Sigmoid colon (tissue), 7 donors: ENCODE results near the gene ANGEL1. TPM values are rescaled to one million over a fixed set of nuclear protein-coding genes. Genes with fewer than 3 reads are reported as not detected.

Experiments used
- DNase-seq: peaks from one replicate; pipeline ENCODE4 v3.0.0-alpha.2; 2019
- H3K27ac ChIP-seq, 4 donors: fragments of 200-600 bp; sonication (generic); one replicate each; pipeline ENCODE4 v1.5.1; 2016 to 2019; ENCODE audit warnings: mild to moderate bottlenecking in 1 of 4
- H3K27me3 ChIP-seq, 3 donors: fragments of 200-600 bp; sonication (generic); one replicate each; pipeline ENCODE4 v1.5.1; 2019; ENCODE audit warnings: mild to moderate bottlenecking in 1 of 3
- H3K36me3 ChIP-seq, 4 donors: fragments of 200-600 bp; sonication (generic); one replicate each; pipeline ENCODE4 v1.5.1; 2016 to 2019
- H3K4me1 ChIP-seq, 4 donors: fragments of 200-600 bp; sonication (generic); one replicate each; pipeline ENCODE4 v1.5.1; 2017 to 2019
- H3K4me3 ChIP-seq, 4 donors: fragments of 200-600 bp; sonication (generic); one replicate each; pipeline ENCODE4 v1.5.1; 2017 to 2019; ENCODE audit warnings: mild to moderate bottlenecking in 2 of 4, moderate library complexity in 1 of 4
- H3K9me3 ChIP-seq, 4 donors: fragments of 200-600 bp in 3 of 4; sonication (generic) in 3 of 4; one replicate each; pipeline versions ENCODE4 v1.5.1 to v1.6.1; 2013 to 2019
- EP300 ChIP-seq, 4 donors: sonication (generic); formaldehyde crosslinking; IDR thresholded peaks; one replicate each; pipeline ENCODE4 v1.6.1; 2017; ENCODE audit warnings: antibody characterized with exemption in 4 of 4
- POLR2A ChIP-seq, 2 donors: fragments of 450-650 bp; IDR thresholded peaks; one replicate each; pipeline ENCODE4 v1.6.1; 2016; ENCODE audit warnings: antibody characterized with exemption in 2 of 2, mild to moderate bottlenecking in 2 of 2, moderate library complexity in 2 of 2
- POLR2AphosphoS5 ChIP-seq, 4 donors: sonication (generic); formaldehyde crosslinking; IDR thresholded peaks; one replicate each; pipeline ENCODE4 v1.6.1; 2017; ENCODE audit warnings: antibody characterized with exemption in 4 of 4
- WGBS, 2 donors: extraction: QIAGEN DNeasy Blood & Tissue Kit; methylation state at CpG; one replicate each; pipeline ENCODE4 v1.1.7; 2013; 5-methylcytosine and 5-hydroxymethylcytosine counted together
- intact Hi-C: fragments of 100-400 bp; cut with DNase I; formaldehyde crosslinking; loops from one replicate; pipeline ENCODE4 v1.15.1; 2023
- polyA plus RNA-seq, 3 donors: library from polyadenylated mRNA; stranded (reverse); fragments of 200-250 nt; gene quantifications; one replicate each; pipeline ENCODE4 v1.2.3, GENCODE V29; 2013
- total RNA-seq, 4 donors: library from RNA; depleted of rRNA; stranded (reverse); fragments of >200 nt; gene quantifications; one replicate each; pipeline ENCODE4 v1.1.0, GENCODE V29; 2016
- TF ChIP-seq, protein P1 (sequence below), 4 experiments: fragments of 450-650 bp in 3 of 4; fragments of 200-600 bp in 1 of 4; IDR thresholded peaks; one replicate each; pipeline ENCODE4 v1.5.1; 2016 to 2019; ENCODE audit warnings: antibody characterized with exemption in 4 of 4, mild to moderate bottlenecking in 3 of 4, moderate library complexity in 2 of 4
- donor health status: healthy with polysubstance abuse.
- donor health status: Bipolar disorder and iron deficiency.
- donor health status: healthy.

Gene ANGEL1
- total and polyA plus RNA-seq, 7 donors: 0.60 to 16.1 (median 10.0) TPM

DNA sequence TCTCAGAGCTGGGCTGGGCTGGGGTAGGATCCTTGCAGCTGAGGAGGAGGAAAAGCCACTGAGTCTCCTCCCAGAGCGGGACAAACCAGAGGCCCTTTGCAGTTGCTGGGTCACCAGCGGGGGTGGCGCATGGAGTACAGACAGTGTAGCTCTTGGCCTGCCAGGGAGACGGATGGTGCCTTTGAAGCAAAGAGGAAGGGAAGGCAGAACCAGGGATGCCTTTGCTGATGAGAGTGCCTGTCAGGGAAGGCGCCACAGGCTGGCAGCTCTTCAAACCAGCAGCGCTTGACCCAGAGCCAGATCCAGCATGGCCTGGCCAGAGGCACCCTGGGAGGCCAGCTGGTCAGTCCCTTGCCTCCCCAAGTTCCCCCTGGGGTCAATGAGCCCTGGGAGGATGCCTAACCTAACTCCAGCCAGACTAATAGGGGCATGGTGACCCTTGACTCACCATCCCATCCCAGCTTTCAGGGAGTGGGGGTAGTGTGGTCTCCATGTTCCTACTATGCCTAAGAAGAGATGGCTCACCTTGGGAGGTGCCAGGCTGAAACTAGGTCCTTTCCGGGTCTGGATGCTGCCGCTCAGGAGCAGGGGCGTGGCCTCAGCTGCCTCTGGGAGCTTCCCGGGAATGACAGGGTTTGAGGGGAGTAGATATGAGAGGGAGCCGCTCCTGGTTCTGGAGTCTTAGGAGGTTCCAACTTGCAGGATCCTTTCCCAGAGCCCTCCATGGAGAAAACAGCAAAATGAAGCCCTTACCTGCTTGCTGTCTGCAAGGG lies 31.6 kb downstream of the ANGEL1 start:
- H3K27ac ChIP-seq: peak overlapping the region in 1 of 4 donors; percentile 41
- 86 to 89% methylated on average over 11 of the region's 11 CpGs for WGBS, 2 donors
- no peak for TF ChIP-seq POLR2A (IDR thresholded peaks at IDR 0.05)
- no peak for TF ChIP-seq EP300 (IDR thresholded peaks at IDR 0.05)
- TF ChIP-seq POLR2AphosphoS5 (IDR thresholded peaks at IDR 0.05): no peak
- TF ChIP-seq, protein P1, sequence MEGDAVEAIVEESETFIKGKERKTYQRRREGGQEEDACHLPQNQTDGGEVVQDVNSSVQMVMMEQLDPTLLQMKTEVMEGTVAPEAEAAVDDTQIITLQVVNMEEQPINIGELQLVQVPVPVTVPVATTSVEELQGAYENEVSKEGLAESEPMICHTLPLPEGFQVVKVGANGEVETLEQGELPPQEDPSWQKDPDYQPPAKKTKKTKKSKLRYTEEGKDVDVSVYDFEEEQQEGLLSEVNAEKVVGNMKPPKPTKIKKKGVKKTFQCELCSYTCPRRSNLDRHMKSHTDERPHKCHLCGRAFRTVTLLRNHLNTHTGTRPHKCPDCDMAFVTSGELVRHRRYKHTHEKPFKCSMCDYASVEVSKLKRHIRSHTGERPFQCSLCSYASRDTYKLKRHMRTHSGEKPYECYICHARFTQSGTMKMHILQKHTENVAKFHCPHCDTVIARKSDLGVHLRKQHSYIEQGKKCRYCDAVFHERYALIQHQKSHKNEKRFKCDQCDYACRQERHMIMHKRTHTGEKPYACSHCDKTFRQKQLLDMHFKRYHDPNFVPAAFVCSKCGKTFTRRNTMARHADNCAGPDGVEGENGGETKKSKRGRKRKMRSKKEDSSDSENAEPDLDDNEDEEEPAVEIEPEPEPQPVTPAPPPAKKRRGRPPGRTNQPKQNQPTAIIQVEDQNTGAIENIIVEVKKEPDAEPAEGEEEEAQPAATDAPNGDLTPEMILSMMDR (IDR thresholded peaks at IDR 0.05): no peak
- peak; percentile 64 for DNase-seq
- H3K36me3 ChIP-seq: peaks cover 0 to 24% (median under 1%) of the 10 kb centered on the region in 4 donors
- H3K27me3 ChIP-seq: no peaks in the 10 kb centered on the region
- no peak overlapping the region for H3K4me3 ChIP-seq
- H3K9me3 ChIP-seq: no peaks in the 10 kb centered on the region
- intact Hi-C loops: no loop called here
- H3K4me1 ChIP-seq: peaks cover 0 to 24% (median 6%) of the 10 kb centered on the region in 4 donors

DNA sequence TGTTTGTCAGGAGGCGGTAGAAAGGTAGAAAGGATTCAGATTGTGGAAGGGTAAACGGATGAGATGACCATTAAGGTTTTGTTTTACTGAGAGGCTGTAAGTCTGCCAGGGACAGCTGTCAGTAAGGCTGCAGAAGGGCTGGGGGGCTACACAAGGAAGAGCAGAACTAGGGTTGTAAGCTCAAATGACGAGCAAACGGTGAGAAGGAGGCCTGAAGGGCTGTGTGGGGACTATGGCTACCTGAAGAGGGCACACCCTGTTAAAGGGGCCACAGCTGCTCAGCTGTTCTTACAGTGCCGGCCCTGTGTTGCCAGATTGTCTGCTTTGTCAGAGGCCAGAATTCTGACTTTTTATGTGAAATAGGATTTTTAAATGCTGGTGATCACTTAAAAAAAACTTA lies 32.3 kb downstream of the ANGEL1 start:
- intact Hi-C loops: no loop called here
- WGBS, 2 donors: 48 to 67% methylated on average over 5 of the region's 5 CpGs
- peak; percentile 33 for DNase-seq
- Histone ChIP-seq H3K9me3 (no peaks in the 10 kb centered on the region), H3K27me3 (no peaks in the 10 kb centered on the region), H3K4me3 (no peak overlapping the region), H3K36me3 (peaks cover 0 to 22% (median 0%) of the 10 kb centered on the region in 4 donors), H3K27ac (no peak overlapping the region), H3K4me1 (peaks cover 0 to 22% (median 6%) of the 10 kb centered on the region in 4 donors)
- TF ChIP-seq EP300 (IDR thresholded peaks at IDR 0.05): no peak
- no peak for TF ChIP-seq POLR2A (IDR thresholded peaks at IDR 0.05)
- TF ChIP-seq, protein P1 (IDR thresholded peaks at IDR 0.05): no peak

DNA sequence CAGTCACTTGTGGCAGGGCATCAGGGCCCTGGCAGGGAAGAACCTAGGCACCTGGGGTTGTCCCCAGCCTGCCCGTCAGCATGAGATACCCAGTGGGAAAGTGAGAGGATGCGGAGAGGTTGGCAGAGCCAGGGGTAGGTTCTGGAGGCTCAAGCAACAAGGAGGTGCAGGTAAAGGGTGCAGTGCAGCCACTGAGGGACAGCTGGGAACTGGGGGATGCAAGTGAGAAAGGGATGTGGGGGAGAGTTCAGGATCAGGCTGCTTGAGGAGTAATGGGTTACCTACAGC lies 32.7 kb downstream of the ANGEL1 start:
- intact Hi-C loops: no loop called here
- no peaks in the 10 kb centered on the region for H3K27me3 ChIP-seq
- peak; percentile 34 for DNase-seq
- no peak overlapping the region for H3K27ac ChIP-seq
- peaks cover 0 to 22% (median 0%) of the 10 kb centered on the region in 4 donors for H3K36me3 ChIP-seq
- TF ChIP-seq POLR2AphosphoS5 (IDR thresholded peaks at IDR 0.05): no peak
- TF ChIP-seq POLR2A (IDR thresholded peaks at IDR 0.05): no peak
- no peak for TF ChIP-seq EP300 (IDR thresholded peaks at IDR 0.05)
- no peaks in the 10 kb centered on the region for H3K9me3 ChIP-seq
- 95 to 96% methylated on average over 2 of the region's 2 CpGs for WGBS, 2 donors
- H3K4me3 ChIP-seq: no peak overlapping the region
- peaks cover 0 to 18% (median 6%) of the 10 kb centered on the region in 4 donors for H3K4me1 ChIP-seq

DNA sequence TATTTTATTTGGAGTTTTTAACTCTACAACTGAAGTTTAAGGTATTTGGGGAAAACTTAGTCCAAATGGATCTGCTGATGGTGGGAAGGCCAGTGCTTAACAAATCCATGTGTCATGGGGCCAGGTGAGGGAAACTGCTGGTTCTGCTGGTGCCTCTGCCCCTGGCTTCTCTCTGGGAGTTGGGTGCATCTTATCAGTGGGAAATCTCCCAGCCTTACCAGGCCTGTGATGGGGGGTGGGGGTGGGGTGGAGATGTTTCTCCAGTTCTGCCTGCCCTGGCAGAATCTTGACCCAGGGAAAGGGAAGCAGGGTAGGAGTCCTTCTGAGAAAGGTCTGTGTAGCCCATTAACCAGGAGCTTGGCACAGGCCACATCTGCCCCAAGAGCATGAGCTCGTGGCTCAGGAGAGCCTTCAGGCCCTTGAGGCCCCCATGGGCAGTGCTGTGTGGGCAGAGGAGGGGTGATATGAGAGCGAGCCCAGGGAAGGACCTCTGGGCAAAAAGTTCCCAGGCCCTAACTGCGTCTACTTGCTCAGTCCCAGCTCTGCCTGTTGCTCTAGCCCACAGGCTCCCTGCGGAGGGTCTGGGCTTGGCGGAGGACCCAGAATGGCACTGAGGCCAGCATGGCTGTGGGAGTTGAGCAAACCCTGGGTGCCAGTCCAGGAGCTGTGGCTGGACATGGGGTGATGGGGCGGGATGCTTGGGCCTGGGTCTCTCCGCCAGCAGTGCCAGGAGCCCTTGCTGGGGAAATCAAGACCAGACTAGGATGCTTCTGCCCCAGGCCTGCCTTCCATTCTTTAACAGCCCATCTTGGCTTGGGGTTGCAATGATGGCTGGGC lies 33.2 kb downstream of the ANGEL1 start:
- DNase-seq: peak; percentile 40
- no peak overlapping the region for H3K4me3 ChIP-seq
- no peaks in the 10 kb centered on the region for H3K9me3 ChIP-seq
- TF ChIP-seq, protein P1 (IDR thresholded peaks at IDR 0.05): no peak
- TF ChIP-seq EP300 (IDR thresholded peaks at IDR 0.05) (no peak), POLR2A (IDR thresholded peaks at IDR 0.05) (no peak), POLR2AphosphoS5 (IDR thresholded peaks at IDR 0.05) (no peak)
- WGBS, 2 donors: 93 to 94% methylated on average over 7 of the region's 7 CpGs
- H3K27me3 ChIP-seq: no peaks in the 10 kb centered on the region
- peaks cover 0 to 22% (median 0%) of the 10 kb centered on the region in 4 donors for H3K36me3 ChIP-seq
- intact Hi-C loops: no loop called here
- peaks cover 0 to 17% (median 6%) of the 10 kb centered on the region in 4 donors for H3K4me1 ChIP-seq
- H3K27ac ChIP-seq: no peak overlapping the region
